WTC11 (cell line): ENCODE results near the gene OSBPL10.

Experiments used
- ATF2 ChIP-seq: sonication (generic); formaldehyde crosslinking; IDR thresholded peaks from 2 replicates; pipeline ENCODE4 v1.8.1; 2022; ENCODE audit warnings: low read depth, missing genetic modification reagents, borderline replicate concordance
- CTCF ChIP-seq: fragments of 200-600 bp; IDR thresholded peaks from 2 replicates; pipeline ENCODE4 v1.8.0; 2022; ENCODE audit warnings: antibody characterized with exemption
- TF ChIP-seq, protein P1 (sequence below): sonication (generic); formaldehyde crosslinking; IDR thresholded peaks from 2 replicates; pipeline ENCODE4 v1.8.0; 2022; ENCODE audit warnings: mild to moderate bottlenecking, missing genetic modification reagents

GRCh38 chr3:31920310-31920709 is 60.8 kb downstream of the OSBPL10 start:
- TF ChIP-seq CTCF (no peak), ATF2 (CRISPR knock-in tag) (no peak)
- TF ChIP-seq, protein P1, sequence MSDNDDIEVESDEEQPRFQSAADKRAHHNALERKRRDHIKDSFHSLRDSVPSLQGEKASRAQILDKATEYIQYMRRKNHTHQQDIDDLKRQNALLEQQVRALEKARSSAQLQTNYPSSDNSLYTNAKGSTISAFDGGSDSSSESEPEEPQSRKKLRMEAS = no peak
